ENCODE data around the gene SGIP1.

DNA sequence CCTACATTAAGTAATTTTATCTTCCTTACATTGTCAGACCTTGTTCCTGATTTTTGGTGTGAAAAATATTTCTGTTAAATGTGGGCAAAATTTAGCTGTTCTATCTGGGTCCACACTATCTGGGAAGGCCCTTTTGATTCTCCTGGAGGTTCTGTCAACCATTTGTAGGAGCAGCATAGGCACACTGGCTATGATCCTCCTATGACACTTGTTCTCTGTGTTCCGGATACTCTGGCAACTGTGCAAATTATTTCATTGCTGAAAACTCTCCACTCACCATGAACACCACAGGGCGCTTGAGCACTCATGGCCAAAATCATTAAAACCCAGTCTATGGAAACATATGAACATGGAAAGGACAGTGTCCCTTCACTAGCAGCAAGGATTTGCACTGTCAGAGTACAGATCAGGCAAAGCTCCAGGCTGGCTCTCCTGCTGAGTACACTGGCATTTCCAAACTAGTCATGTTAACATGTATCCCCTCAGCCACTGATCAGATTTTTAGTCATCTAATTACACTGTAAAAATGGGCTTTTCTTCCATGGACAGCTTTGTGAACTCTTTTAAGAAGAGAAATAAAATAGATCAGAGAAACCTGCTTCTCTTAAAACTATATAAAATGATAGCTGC is 43.9 kb upstream of the SGIP1 start:
- TF ChIP-seq POLR2A (IDR thresholded peaks at IDR 0.05), result no peak
- TF ChIP-seq, protein P1, sequence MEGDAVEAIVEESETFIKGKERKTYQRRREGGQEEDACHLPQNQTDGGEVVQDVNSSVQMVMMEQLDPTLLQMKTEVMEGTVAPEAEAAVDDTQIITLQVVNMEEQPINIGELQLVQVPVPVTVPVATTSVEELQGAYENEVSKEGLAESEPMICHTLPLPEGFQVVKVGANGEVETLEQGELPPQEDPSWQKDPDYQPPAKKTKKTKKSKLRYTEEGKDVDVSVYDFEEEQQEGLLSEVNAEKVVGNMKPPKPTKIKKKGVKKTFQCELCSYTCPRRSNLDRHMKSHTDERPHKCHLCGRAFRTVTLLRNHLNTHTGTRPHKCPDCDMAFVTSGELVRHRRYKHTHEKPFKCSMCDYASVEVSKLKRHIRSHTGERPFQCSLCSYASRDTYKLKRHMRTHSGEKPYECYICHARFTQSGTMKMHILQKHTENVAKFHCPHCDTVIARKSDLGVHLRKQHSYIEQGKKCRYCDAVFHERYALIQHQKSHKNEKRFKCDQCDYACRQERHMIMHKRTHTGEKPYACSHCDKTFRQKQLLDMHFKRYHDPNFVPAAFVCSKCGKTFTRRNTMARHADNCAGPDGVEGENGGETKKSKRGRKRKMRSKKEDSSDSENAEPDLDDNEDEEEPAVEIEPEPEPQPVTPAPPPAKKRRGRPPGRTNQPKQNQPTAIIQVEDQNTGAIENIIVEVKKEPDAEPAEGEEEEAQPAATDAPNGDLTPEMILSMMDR (IDR thresholded peaks at IDR 0.05), result no peak
